ENCODE results near the gene TEKTIP1. TPM values are rescaled to one million over a fixed set of nuclear protein-coding genes. Genes with fewer than 3 reads are reported as not detected.
A peak's percentile ranks its signal among the peaks of the same experiment; 100 is the strongest.

TEKTIP1 gene
- total RNA-seq, 1 experiment from 2014 or later: 1.3 TPM

- no peaks in the 10 kb centered on the region for H3K79me1 ChIP-seq (ENCODE audit: insufficient read depth, low read depth, low read length, poor library complexity, severe bottlenecking)
- no peaks in the 10 kb centered on the region for H4K20me1 ChIP-seq (ENCODE audit: control insufficient read depth, insufficient read depth, insufficient read length)
- no peak overlapping the region for H2AK5ac ChIP-seq (ENCODE audit: insufficient read length, low read length)
- H2BK20ac ChIP-seq (ENCODE audit: low read depth, low read length, poor library complexity, severe bottlenecking): no peak overlapping the region
- H3K27me3 Mint-ChIP-seq (ENCODE audit: low read depth): no peaks in the 10 kb centered on the region
- WGBS (ENCODE audit: extremely low coverage, insufficient read length, low lambda C conversion rate): no CpG with 5 or more reads among the region's 15 CpGs
- no peaks in the 10 kb centered on the region for H3K27me3 ChIP-seq (ENCODE audit: insufficient read depth, low read length)
- peaks cover 2 to 3% of the 10 kb centered on the region in 2 experiments; a peak in 1 of 4 replicates for H3K4me1 Mint-ChIP-seq
- H3T11ph ChIP-seq (ENCODE audit: low read length): no peak overlapping the region
- H3K4me3 Mint-ChIP-seq: no peak overlapping the region
- no peak overlapping the region for H2BK5ac ChIP-seq (ENCODE audit: insufficient read length, low read length)
- no peaks in the 10 kb centered on the region for H3K9me3 ChIP-seq (ENCODE audit: control insufficient read depth, low read depth, low read length)
- no peak overlapping the region for H2BK120ac ChIP-seq (ENCODE audit: low read depth, low read length, poor library complexity, severe bottlenecking)
- H3K14ac ChIP-seq (ENCODE audit: insufficient read depth, low read length): no peak overlapping the region
- no peak overlapping the region for H3K9ac ChIP-seq (ENCODE audit: extremely low read depth, insufficient read length, low read length)
- H3K27ac ChIP-seq (ENCODE audit: insufficient read length, low read depth, low read length): no peak overlapping the region
- no peak overlapping the region for H3K23ac ChIP-seq (ENCODE audit: insufficient read length, low read depth, low read length)
- H2BK15ac ChIP-seq (ENCODE audit: low read depth, low read length): no peak overlapping the region
- no peak overlapping the region for H3K4ac ChIP-seq (ENCODE audit: low read depth, low read length)
- H3K27ac Mint-ChIP-seq: no peak overlapping the region
- no peak overlapping the region for H2AFZ ChIP-seq (ENCODE audit: low read length)
- H3K18ac ChIP-seq (ENCODE audit: insufficient read length, low read depth, low read length): no peak overlapping the region
- H3K23me2 ChIP-seq (ENCODE audit: insufficient read length, low read depth, low read length, poor library complexity, severe bottlenecking): no peaks in the 10 kb centered on the region
- H3K79me2 ChIP-seq (ENCODE audit: insufficient read depth, low read length): no peaks in the 10 kb centered on the region
- no peaks in the 10 kb centered on the region for H3K9me3 Mint-ChIP-seq
- no peaks in the 10 kb centered on the region for H3K4me1 ChIP-seq (ENCODE audit: insufficient read depth, low read length)
- no peak for DNase-seq
- no peak overlapping the region for H4K91ac ChIP-seq (ENCODE audit: insufficient read length, low read depth, low read length)
- no peak overlapping the region for H3K56ac ChIP-seq (ENCODE audit: insufficient read length, low read depth, low read length)
- no peak overlapping the region for H2BK12ac ChIP-seq (ENCODE audit: insufficient read length, low read depth, low read length)
- no peak overlapping the region for H3K4me2 ChIP-seq (ENCODE audit: insufficient read depth, insufficient read length, low read length)
- no peak overlapping the region for H4K5ac ChIP-seq (ENCODE audit: insufficient read length, low read depth, low read length)
- H4K8ac ChIP-seq (replicated peaks; ENCODE audit: insufficient read length, low read depth, low read length): no peak overlapping the region
- peak; percentile 68 for TF ChIP-seq CTCF (conservative IDR thresholded peaks at IDR 0.05)
- peaks cover 4 to 13% (median 12%) of the 10 kb centered on the region in 3 experiments; a peak in 6 of 7 replicates for H3K36me3 Mint-ChIP-seq (ENCODE audit: insufficient read depth in 1 of 3, low read depth in 3 of 3)
These were observed 8.3 kb downstream of the TEKTIP1 start for GRCh38 chr19:3547301-3547731.
